ENCODE results near the gene ABCA12. TPM values are rescaled to one million over a fixed set of nuclear protein-coding genes. Genes with fewer than 3 reads are reported as not detected.

Gene ABCA12
- total RNA-seq, 1 donor from 2014 or later = not detected

Other genes with a start within 250 kb of the ABCA12 start
- 55.0 TPM for gene ATIC, start 173.4 kb upstream of the ABCA12 start, total RNA-seq

Measured in Right ventricle myocardium inferior (tissue), 1 donor.